D721Med (cell line): ENCODE data around the gene LSM14A.
A peak's percentile ranks its signal among the peaks of the same experiment; 100 is the strongest.
"Not testable (repeated sequence)": the region's sequence is repeated elsewhere in the genome, so short reads cannot be mapped to it uniquely, and the experiment has no call there.

Source experiments
- DNase-seq: peaks from one replicate; pipeline ENCODE4 v3.0.0; 2011; ENCODE audit warnings: low spot score; ENCODE audit not compliant: insufficient read length
- FAIRE-seq: peaks from 2 replicates; lab custom pipeline; 2011; peaks lifted over from hg19 to GRCh38; lab: Jason Lieb, UNC
- TF ChIP-seq, protein P1 (sequence below): IDR thresholded peaks from 2 replicates; pipeline ENCODE4 v1.5.1; 2012; ENCODE audit warnings: mild to moderate bottlenecking, control low read depth; ENCODE audit not compliant: insufficient read depth; ENCODE audit errors: missing control alignments

Gene LSM14A

DNA sequence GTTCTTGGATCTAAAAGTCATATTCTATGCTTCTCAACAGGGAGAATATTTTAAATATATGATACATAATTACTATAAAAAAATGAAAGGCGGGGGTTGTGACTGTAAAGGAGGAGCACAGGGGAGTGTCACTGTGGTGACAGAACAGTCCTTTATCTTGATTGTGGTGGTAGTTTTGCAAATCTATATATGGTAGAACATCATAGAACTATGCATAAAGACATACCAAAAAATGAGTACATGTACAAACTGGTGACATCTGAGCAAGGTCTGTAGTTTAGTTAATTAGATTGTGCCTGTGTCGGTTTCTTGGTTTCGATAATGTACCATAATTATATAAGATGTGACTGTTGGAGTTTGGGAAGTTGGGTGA, 43.3 kb downstream of the LSM14A start:
- TF ChIP-seq, protein P1, sequence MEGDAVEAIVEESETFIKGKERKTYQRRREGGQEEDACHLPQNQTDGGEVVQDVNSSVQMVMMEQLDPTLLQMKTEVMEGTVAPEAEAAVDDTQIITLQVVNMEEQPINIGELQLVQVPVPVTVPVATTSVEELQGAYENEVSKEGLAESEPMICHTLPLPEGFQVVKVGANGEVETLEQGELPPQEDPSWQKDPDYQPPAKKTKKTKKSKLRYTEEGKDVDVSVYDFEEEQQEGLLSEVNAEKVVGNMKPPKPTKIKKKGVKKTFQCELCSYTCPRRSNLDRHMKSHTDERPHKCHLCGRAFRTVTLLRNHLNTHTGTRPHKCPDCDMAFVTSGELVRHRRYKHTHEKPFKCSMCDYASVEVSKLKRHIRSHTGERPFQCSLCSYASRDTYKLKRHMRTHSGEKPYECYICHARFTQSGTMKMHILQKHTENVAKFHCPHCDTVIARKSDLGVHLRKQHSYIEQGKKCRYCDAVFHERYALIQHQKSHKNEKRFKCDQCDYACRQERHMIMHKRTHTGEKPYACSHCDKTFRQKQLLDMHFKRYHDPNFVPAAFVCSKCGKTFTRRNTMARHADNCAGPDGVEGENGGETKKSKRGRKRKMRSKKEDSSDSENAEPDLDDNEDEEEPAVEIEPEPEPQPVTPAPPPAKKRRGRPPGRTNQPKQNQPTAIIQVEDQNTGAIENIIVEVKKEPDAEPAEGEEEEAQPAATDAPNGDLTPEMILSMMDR, result no peak
- DNase-seq (no peak), FAIRE-seq (no peak)

- FAIRE-seq, DNase-seq: not testable (repeated sequence)
Observed at GRCh38 chr19:34216745-34217219, 44.5 kb downstream of the LSM14A start.

DNA sequence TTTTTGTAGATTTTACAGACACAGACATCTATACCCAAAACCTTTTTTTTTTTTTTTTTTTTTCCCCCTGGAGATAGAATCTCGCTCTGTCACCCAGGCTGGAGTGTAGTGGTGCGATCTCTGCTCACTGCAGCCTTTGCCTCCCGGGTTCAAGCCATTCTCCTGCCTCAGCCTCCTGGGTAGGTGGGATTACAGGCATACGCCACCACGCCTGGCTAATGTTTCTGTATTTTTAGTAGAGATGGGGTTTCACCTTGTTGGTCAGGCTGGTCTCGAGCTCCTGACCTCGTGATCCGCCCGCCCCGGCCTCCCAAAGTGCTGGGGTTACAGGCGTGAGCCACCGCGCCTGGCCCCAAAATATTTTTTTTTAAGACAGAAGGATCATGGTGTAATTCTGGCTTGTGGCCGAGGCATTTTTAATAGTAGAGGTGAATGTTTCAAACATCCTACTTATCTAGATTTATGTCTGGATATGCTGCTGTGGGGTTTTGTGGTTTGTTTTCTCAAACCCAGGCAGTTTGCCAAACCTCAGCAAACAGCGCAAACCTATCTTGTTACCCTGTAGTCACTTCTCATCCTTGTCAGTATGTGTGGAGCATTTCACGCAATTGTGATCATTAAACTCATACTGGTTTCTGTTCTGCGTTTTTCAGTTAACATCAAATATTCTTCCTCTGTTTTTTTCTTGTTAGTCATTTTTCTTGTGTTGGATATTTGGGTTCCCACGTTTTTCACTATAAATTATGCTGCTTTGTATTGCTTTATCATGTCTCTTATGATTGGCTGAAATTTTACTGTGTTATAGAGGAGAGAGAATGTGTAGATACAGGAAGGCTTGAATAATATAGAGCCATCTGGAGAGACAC, 45.9 kb downstream of the LSM14A start:
- DNase-seq (no peak), FAIRE-seq (no peak)
- TF ChIP-seq, protein P1, result no peak

DNA sequence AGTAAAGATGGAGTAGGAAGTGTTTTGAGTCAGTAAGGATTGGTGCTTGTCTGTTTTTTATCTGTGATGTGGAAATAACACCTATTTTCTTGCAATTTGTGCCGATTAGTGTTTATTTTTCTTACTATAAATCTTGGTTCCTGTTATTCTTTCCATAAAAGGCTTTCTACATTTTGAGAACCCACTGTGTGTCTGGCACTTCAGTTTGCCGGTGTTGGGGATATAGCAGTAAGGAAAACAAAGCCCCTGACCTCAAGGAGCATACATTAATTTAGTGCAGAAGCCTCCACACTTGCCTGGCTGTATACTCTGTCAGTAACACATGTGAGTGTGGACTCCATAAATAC, 46.5 kb downstream of the LSM14A start:
- DNase-seq, result no peak
- TF ChIP-seq, protein P1, result no peak
- no peak for FAIRE-seq

GRCh38 chr19:34220472-34221063, 48.3 kb downstream of the LSM14A start:
- FAIRE-seq, result no peak
- no peak for DNase-seq
- TF ChIP-seq, protein P1, result peak; percentile 78

GRCh38 chr19:34222386-34222785, 50.1 kb downstream of the LSM14A start:
- DNase-seq (no peak), FAIRE-seq (no peak)
- TF ChIP-seq, protein P1, result no peak

GRCh38 chr19:34224996-34225658, 52.8 kb downstream of the LSM14A start:
- FAIRE-seq (no peak), DNase-seq (no peak)

More at GRCh38 chr19:34224996-34225658, 52.8 kb downstream of the LSM14A start:
- TF ChIP-seq, protein P1, result no peak
